NCI-H1694 (cell line): ENCODE measurements around the gene TRIM29.
"Not testable (repeated sequence)": the region's sequence is repeated elsewhere in the genome, so short reads cannot be mapped to it uniquely, and the experiment has no call there.

Experiments used
- DNase-seq: peaks from one replicate; lab custom pipeline; 2025; lab: John Stamatoyannopoulos, UW

TRIM29 gene

GRCh38 chr11:120137611-120138521, at the start of gene TRIM29:
TSS of gene TRIM29 (minus strand) at chr11:120138113. CDS start at chr11:120138031, 82 bp downstream.
- no peak for DNase-seq

GRCh38 chr11:120186774-120187591, 49.1 kb upstream of the TRIM29 start:
- no peak for DNase-seq

DNA sequence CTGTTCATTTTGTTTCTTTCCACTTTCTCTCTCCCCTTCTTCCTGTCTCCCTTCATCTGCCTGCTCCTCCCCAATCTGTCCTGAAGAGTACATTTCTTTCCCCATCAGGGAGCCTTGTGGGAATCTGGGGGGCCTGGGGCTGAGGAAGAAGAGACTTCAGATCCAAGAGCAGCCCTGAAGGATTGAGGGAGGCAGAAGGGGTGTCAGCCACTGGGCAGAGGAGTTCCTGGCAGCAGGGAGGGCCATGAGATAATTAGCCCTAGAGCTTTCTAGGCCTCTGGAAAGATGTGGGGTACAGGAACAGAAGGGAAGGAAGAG, 48.5 kb upstream of the TRIM29 start:
- DNase-seq, result no peak

- DNase-seq, result no peak
Observed at GRCh38 chr11:120185706-120186455, 48.0 kb upstream of the TRIM29 start.

- no peak for DNase-seq
Observed at GRCh38 chr11:120184946-120185705, 47.2 kb upstream of the TRIM29 start.

DNA sequence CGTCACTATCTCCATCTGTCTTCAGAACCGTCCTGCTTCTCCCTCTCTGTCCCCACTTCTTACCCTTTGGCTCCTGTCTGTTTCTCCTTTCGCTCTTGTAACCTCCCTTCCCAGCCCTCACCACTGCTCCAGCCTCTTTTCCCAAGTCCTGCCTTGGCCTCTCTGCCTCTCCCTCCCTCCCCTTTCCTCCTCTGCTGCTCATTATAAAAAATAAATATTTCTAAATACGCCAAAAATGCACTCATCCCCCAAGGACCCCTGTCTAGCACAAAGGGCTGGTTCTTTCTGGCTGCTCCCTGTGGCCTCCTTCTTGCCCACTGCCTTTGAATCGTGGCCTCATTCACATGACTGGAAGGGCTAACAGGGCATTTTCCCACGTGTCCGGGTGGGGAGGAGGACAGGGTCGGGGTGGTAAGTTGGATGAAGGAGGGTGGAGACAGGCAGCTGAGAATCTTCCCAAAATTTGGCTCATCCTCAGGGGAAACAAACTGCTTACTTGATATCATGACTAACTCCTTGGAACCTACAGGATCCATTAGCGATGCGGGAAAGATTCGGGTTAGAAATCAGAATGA, 46.5 kb upstream of the TRIM29 start:
- no peak for DNase-seq

- no peak for DNase-seq
Observed at GRCh38 chr11:120183701-120184141, 45.8 kb upstream of the TRIM29 start.

- DNase-seq, result no peak
Observed at GRCh38 chr11:120182790-120183491, 45.0 kb upstream of the TRIM29 start.

DNA sequence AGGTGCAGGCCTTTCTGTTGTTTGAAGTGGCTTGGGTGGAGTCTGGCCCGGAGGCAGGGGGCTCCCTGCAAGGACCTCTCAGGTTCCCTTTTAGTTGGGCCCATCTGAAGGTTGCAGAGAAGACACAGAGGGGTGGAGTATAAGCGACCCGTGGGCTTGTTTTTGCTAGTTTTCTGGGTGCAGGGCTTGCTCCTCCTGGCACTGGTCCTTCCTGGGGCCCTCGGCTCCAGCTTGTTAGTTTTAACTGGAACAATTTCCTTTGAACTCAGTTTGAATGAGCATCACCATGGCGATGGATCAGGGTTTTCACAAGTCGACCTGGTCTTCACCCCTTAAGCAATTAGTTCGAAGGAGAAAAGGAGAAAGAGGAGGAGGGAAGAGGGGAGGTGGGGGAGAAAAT, 44.5 kb upstream of the TRIM29 start:
- DNase-seq, result no peak

- DNase-seq, result no peak
Observed at GRCh38 chr11:120181376-120181975, 43.6 kb upstream of the TRIM29 start.

DNA sequence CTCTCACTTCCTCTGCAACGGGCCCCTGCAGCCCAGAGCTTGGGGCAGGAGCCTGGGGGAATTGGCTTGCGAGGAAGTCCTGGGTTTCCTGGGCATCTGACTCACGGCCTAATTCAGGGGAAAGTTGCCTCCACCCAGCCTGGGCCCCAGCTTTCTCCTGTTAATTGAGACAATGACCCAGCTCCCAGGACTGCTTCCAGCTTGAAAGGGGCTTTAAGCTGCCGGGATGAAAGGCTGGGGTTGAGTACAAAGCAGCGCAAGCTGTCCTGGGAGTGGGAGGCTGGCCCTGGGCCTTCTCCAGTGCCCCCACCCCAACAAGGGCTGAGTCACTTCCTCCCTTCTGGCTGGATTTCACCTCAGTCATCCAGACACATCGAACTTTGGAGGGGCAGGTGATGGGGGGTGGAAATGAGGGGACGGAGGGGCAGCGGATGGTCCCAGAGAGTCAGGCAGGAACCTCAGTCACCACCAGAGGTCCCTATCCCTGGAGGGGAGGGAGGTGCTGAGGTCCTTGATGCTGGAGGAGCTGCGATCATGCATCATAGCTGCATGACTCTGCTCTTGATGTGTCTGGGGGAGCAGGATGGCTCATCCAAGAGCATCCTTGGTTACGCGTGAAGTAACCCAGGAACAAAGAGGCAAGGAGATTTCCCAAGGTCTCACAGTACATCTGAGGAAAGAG, 42.8 kb upstream of the TRIM29 start:
- DNase-seq, result no peak

GRCh38 chr11:120180063-120180462, 42.1 kb upstream of the TRIM29 start:
- not testable (repeated sequence) for DNase-seq

DNA sequence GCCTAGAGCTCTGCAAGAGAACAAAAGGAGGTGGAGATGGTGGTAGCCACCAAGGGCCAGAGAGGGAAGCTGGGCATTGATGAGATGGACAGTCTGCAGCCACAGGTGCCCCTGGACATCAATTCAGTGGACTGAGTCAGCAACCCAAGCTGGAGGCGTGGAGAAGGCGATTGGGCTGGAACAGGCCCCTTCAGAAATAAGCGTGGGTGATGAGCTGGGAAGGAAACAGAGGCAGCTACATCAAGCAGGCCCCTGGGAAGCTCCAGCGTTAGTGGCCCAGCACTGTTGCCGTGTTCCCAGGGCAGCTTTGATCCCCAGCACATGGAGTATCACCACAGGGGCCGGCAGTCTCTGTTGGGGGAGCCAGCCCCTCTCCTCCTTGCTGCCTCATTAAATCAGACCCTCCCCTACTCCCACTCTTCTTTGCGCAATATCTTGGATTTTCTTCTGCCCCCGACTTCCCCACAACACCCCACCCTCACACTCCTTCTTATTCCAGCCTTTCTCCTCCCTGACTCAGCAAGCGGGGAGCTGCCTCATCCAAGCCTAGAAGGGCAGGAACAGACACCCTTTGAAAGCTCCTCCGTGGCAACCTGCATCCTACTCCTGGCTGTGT, 41.3 kb upstream of the TRIM29 start:
- no peak for DNase-seq

DNA sequence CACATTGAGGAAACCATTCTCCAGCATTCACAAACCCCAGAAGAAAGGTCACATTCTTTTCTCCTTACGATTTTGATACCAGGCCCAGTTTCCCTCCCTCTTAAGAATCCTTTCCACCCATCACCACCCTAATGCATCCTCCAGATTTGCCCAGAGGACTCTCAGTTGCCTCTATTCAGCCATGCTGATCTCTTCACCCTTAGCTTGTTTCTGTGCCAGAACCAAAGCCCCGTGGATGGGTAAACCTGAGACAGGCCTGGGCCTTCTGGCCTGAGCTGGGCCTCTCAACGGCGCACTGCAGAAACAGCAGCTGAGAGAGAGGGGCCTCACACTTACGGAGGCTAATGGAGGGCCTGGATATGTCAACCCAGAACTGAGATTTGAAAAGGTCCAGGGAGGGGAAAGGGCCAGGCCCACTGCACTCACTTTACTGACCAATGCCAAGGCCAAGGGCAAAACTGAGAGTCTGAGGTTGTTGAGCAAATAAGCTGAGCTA, 40.7 kb upstream of the TRIM29 start:
- no peak for DNase-seq

- DNase-seq, result no peak
Observed at GRCh38 chr11:120174866-120175265, 37.0 kb upstream of the TRIM29 start.

GRCh38 chr11:120173807-120174206, 35.9 kb upstream of the TRIM29 start:
- no peak for DNase-seq

GRCh38 chr11:120173019-120173705, 35.2 kb upstream of the TRIM29 start:
- no peak for DNase-seq
